H9 (cell line): ENCODE data around the gene BRICD5. TPM values are rescaled to one million over a fixed set of nuclear protein-coding genes. Genes with fewer than 3 reads are reported as not detected.

ENCODE experiments used
- DNase-seq: peaks from one replicate; pipeline ENCODE4 v3.0.0-alpha.2; 2017
- H2AFZ ChIP-seq: one replicate; pipeline ENCODE4 v1.6.1; 2013; ENCODE audit warnings: mild to moderate bottlenecking, low read length, control low read depth, moderate library complexity
- H2AK5ac ChIP-seq: 2 replicates; pipeline ENCODE4 v1.6.1; 2013; ENCODE audit warnings: low read length, control low read depth, mixed read lengths; ENCODE audit not compliant: insufficient read length
- H2BK120ac ChIP-seq: one replicate; pipeline ENCODE4 v1.6.1; 2013; ENCODE audit warnings: low read depth, mild to moderate bottlenecking, low read length, control low read depth, inconsistent platforms; ENCODE audit not compliant: poor library complexity, severe bottlenecking
- H2BK12ac ChIP-seq: 2 replicates; pipeline ENCODE4 v1.6.1; 2013; ENCODE audit warnings: low read length, control low read depth, mixed read lengths, low read depth; ENCODE audit not compliant: insufficient read length
- H2BK15ac ChIP-seq: 2 replicates; pipeline ENCODE4 v1.6.1; 2013; ENCODE audit warnings: low read depth, low read length, control low read depth
- H2BK20ac ChIP-seq: one replicate; pipeline ENCODE4 v1.6.1; 2013; ENCODE audit warnings: low read depth, mild to moderate bottlenecking, low read length, control low read depth, inconsistent platforms; ENCODE audit not compliant: poor library complexity, severe bottlenecking
- H2BK5ac ChIP-seq: 2 replicates; pipeline ENCODE4 v1.6.1; 2013; ENCODE audit warnings: low read length, control low read depth, mixed read lengths; ENCODE audit not compliant: insufficient read length
- H3K14ac ChIP-seq: 2 replicates; pipeline ENCODE4 v1.6.1; 2013; ENCODE audit warnings: low read length, control low read depth; ENCODE audit not compliant: insufficient read depth
- H3K18ac ChIP-seq: 2 replicates; pipeline ENCODE4 v1.6.1; 2013; ENCODE audit warnings: low read depth, mild to moderate bottlenecking, mixed read lengths, low read length, control low read depth; ENCODE audit not compliant: insufficient read length
- H3K23ac ChIP-seq: 2 replicates; pipeline ENCODE4 v1.6.1; 2013; ENCODE audit warnings: low read length, control low read depth, mixed read lengths, low read depth; ENCODE audit not compliant: insufficient read length
- H3K23me2 ChIP-seq: 2 replicates; pipeline ENCODE4 v1.6.1; 2013; ENCODE audit warnings: low read depth, mild to moderate bottlenecking, mixed read lengths, low read length, control low read depth; ENCODE audit not compliant: insufficient read length, poor library complexity, severe bottlenecking
- H3K27ac ChIP-seq: 2 replicates; pipeline ENCODE4 v1.5.1; 2013; ENCODE audit warnings: low read length, control low read depth, mixed read lengths, low read depth; ENCODE audit not compliant: insufficient read length
- H3K27me3 ChIP-seq: 2 replicates; pipeline ENCODE4 v1.6.1; 2013; ENCODE audit warnings: low read length, control low read depth, inconsistent platforms; ENCODE audit not compliant: insufficient read depth
- H3K4ac ChIP-seq: 2 replicates; pipeline ENCODE4 v1.6.1; 2013; ENCODE audit warnings: low read depth, mild to moderate bottlenecking, control low read depth, inconsistent platforms, low read length, moderate library complexity
- H3K4me1 ChIP-seq: 2 replicates; pipeline ENCODE4 v1.6.1; 2013; ENCODE audit warnings: low read length, control low read depth, inconsistent platforms; ENCODE audit not compliant: insufficient read depth
- H3K4me2 ChIP-seq: 2 replicates; pipeline ENCODE4 v1.6.1; 2013; ENCODE audit warnings: low read length, control low read depth, mixed read lengths; ENCODE audit not compliant: insufficient read length, insufficient read depth
- H3K56ac ChIP-seq: 2 replicates; pipeline ENCODE4 v1.6.1; 2013; ENCODE audit warnings: low read depth, mild to moderate bottlenecking, mixed read lengths, low read length, control low read depth; ENCODE audit not compliant: insufficient read length
- H3K79me1 ChIP-seq: 2 replicates; pipeline ENCODE4 v1.6.1; 2013; ENCODE audit warnings: low read depth, mild to moderate bottlenecking, moderate library complexity, low read length, control low read depth, inconsistent platforms; ENCODE audit not compliant: insufficient read depth, poor library complexity, severe bottlenecking
- H3K79me2 ChIP-seq: 2 replicates; pipeline ENCODE4 v1.6.1; 2013; ENCODE audit warnings: low read length, control low read depth, inconsistent platforms; ENCODE audit not compliant: insufficient read depth
- H3K9ac ChIP-seq: 2 replicates; pipeline ENCODE4 v1.6.1; 2013; ENCODE audit warnings: low read length, control low read depth, mixed read lengths; ENCODE audit not compliant: insufficient read length; ENCODE audit errors: extremely low read depth
- H3K9me3 ChIP-seq: one replicate; pipeline ENCODE4 v1.6.1; 2013; ENCODE audit warnings: low read depth, low read length, inconsistent platforms; ENCODE audit not compliant: control insufficient read depth
- H3T11ph ChIP-seq: one replicate; pipeline ENCODE4 v1.6.1; 2013; ENCODE audit warnings: mild to moderate bottlenecking, low read length, control low read depth, inconsistent platforms
- H4K20me1 ChIP-seq: one replicate; pipeline ENCODE4 v1.6.1; 2013; ENCODE audit not compliant: control insufficient read depth, insufficient read length, insufficient read depth
- H4K5ac ChIP-seq: 2 replicates; pipeline ENCODE4 v1.6.1; 2013; ENCODE audit warnings: low read depth, mild to moderate bottlenecking, mixed read lengths, low read length, control low read depth; ENCODE audit not compliant: insufficient read length
- H4K8ac ChIP-seq: replicated peaks from 2 replicates; pipeline ENCODE4 v1.6.1; 2013; ENCODE audit warnings: low read length, control low read depth, mixed read lengths, low read depth; ENCODE audit not compliant: insufficient read length
- H4K91ac ChIP-seq: 2 replicates; pipeline ENCODE4 v1.6.1; 2013; ENCODE audit warnings: low read depth, mild to moderate bottlenecking, moderate library complexity, mixed read lengths, low read length, control low read depth; ENCODE audit not compliant: insufficient read length
- H3K27ac Mint-ChIP-seq, 3 experiments: 2 replicates in 2 of 3; 3 replicates in 1 of 3; pipeline ENCODE4 v1.8.0; 2020 to 2021; ENCODE audit warnings: mixed read lengths in 3 of 3, mild to moderate bottlenecking in 1 of 3, moderate library complexity in 1 of 3
- H3K27me3 Mint-ChIP-seq: 2 replicates; pipeline ENCODE4 v1.8.0; 2021; ENCODE audit warnings: low read depth, mild to moderate bottlenecking, moderate library complexity, mixed read lengths
- H3K36me3 Mint-ChIP-seq, 3 experiments: 2 replicates in 2 of 3; 3 replicates in 1 of 3; pipeline ENCODE4 v1.8.0; 2020 to 2021; ENCODE audit warnings: low read depth in 3 of 3, mixed read lengths in 3 of 3; ENCODE audit not compliant: insufficient read depth in 1 of 3
- H3K4me1 Mint-ChIP-seq, 2 experiments: 2 replicates each; pipeline ENCODE4 v1.8.0; 2020; ENCODE audit warnings: mixed read lengths in 2 of 2
- H3K4me3 Mint-ChIP-seq, 2 experiments: 2 replicates in 1 of 2; 3 replicates in 1 of 2; pipeline ENCODE4 v1.8.0; 2020 to 2021; ENCODE audit warnings: mild to moderate bottlenecking in 2 of 2, mixed read lengths in 2 of 2, moderate library complexity in 1 of 2
- H3K9me3 Mint-ChIP-seq, 2 experiments: 2 replicates in 1 of 2; 3 replicates in 1 of 2; pipeline ENCODE4 v1.8.0; 2020; ENCODE audit warnings: mild to moderate bottlenecking in 2 of 2, mixed read lengths in 2 of 2, moderate library complexity in 1 of 2
- CTCF ChIP-seq: fragments of 200-600 bp; sonication (generic); conservative IDR thresholded peaks from 3 replicates; pipeline ENCODE4 v1.8.0; 2021; ENCODE audit warnings: antibody characterized with exemption, mild to moderate bottlenecking
- WGBS: extraction: QIAGEN DNeasy Blood & Tissue Kit; methylation state at CpG from one replicate; pipeline ENCODE4 v1.1.7; 2013; ENCODE audit warnings: missing lambda C conversion rate, low lambda C conversion rate, mixed read lengths; ENCODE audit not compliant: insufficient read length; ENCODE audit errors: extremely low coverage; 5-methylcytosine and 5-hydroxymethylcytosine counted together
- total RNA-seq: library from RNA; stranded (reverse); gene quantifications from 2 replicates; pipeline ENCODE4 v1.2.1, GENCODE V29; 2021

Gene BRICD5
- total RNA-seq, 1 experiment from 2014 or later: 11.9 TPM

GRCh38 chr16:2233046-2233775 is 22.5 kb upstream of the BRICD5 start:
- H3K9me3 ChIP-seq: no peaks in the 10 kb centered on the region
- no peak overlapping the region for H3K27ac ChIP-seq
- no peak overlapping the region for H3K9ac ChIP-seq
- H3K18ac ChIP-seq: no peak overlapping the region
- no peak overlapping the region for H2AFZ ChIP-seq
- H3K4ac ChIP-seq: no peak overlapping the region
- no peak overlapping the region for H3K14ac ChIP-seq
- H2AK5ac ChIP-seq: no peak overlapping the region
- H4K20me1 ChIP-seq: no peaks in the 10 kb centered on the region
- no peak overlapping the region for H3K27ac Mint-ChIP-seq
- H2BK5ac ChIP-seq: no peak overlapping the region
- no CpG with 5 or more reads among the region's 28 CpGs for whole genome bisulfite sequencing
- H2BK120ac ChIP-seq: no peak overlapping the region
- H2BK15ac ChIP-seq: no peak overlapping the region
- H4K5ac ChIP-seq: no peak overlapping the region
- peaks cover 2% of the 10 kb centered on the region; the same call in 1 of the 2 replicates for H3K27me3 ChIP-seq
- H2BK20ac ChIP-seq: no peak overlapping the region
- no peak overlapping the region for H3T11ph ChIP-seq
- no peak overlapping the region for H2BK12ac ChIP-seq
- peaks cover 15% of the 10 kb centered on the region for H3K27me3 Mint-ChIP-seq
- no peaks in the 10 kb centered on the region for H3K4me1 ChIP-seq
- no peak overlapping the region for H3K23ac ChIP-seq
- TF ChIP-seq CTCF: no peak
- H3K79me2 ChIP-seq: no peaks in the 10 kb centered on the region
- H3K79me1 ChIP-seq: no peaks in the 10 kb centered on the region
- no peaks in the 10 kb centered on the region for H3K9me3 Mint-ChIP-seq
- no peak overlapping the region for H3K4me3 Mint-ChIP-seq
- no peak overlapping the region for H4K8ac ChIP-seq
- peaks cover 13% of the 10 kb centered on the region for H3K23me2 ChIP-seq
- no peaks in the 10 kb centered on the region for H3K4me1 Mint-ChIP-seq
- H3K4me2 ChIP-seq: no peak overlapping the region
- no peak overlapping the region for H3K56ac ChIP-seq
- no peak for DNase-seq
- H4K91ac ChIP-seq: no peak overlapping the region
- H3K36me3 Mint-ChIP-seq: peaks cover 2 to 28% (median 18%) of the 10 kb centered on the region in 3 experiments; a peak in 6 of 7 replicates
